ENCODE measurements around the gene FOXP1. TPM values are rescaled to one million over a fixed set of nuclear protein-coding genes. Genes with fewer than 3 reads are reported as not detected.

Gene FOXP1
- total and polyA plus RNA-seq, 9 of the 15 experiments (the other 6 are each of a cell fraction or from before 2014, with no cell fraction given) = 7.7 to 34.5 (median 13.7) TPM

- Histone ChIP-seq H3K79me2 (ENCODE audit: control insufficient read depth, insufficient read depth, low read length) (no peaks in the 10 kb centered on the region), H3K9me1 (ENCODE audit: control insufficient read depth, insufficient read depth, low read length) (no peaks in the 10 kb centered on the region), H4K20me1 (replicated peaks; ENCODE audit: control insufficient read depth, insufficient read depth, low read length) (no peaks in the 10 kb centered on the region), H3K9me3 (replicated peaks; ENCODE audit: control insufficient read depth, insufficient read depth, low read depth, low read length) (no peaks in the 10 kb centered on the region), H3K9ac (ENCODE audit: insufficient read depth in 1 of 2, low read depth in 2 of 2, low read length in 2 of 2) (no peak overlapping the region), H3K4me1 (replicated peaks in 1 of 2; ENCODE audit: control insufficient read depth in 2 of 2, insufficient read depth in 2 of 2, low read length in 2 of 2) (peaks cover 0 to 7% of the 10 kb centered on the region in 2 experiments; a peak in 2 of 5 replicates), H3K27me3 (ENCODE audit: control insufficient read depth in 2 of 2, insufficient read depth in 2 of 2, low read length in 2 of 2) (no peaks in the 10 kb centered on the region), H3K36me3 (ENCODE audit: control insufficient read depth, insufficient read depth, low read length) (peaks cover 44% of the 10 kb centered on the region; the same call in 2 of the 3 replicates), H3K27ac (ENCODE audit: extremely low read depth, low read depth, low read length) (no peak overlapping the region), H2AFZ (ENCODE audit: low read depth, low read length) (no peak overlapping the region), H3K4me2 (ENCODE audit: insufficient read depth, low read length) (no peak overlapping the region), H3K4me3 (no peak overlapping the region)
- ATAC-seq (no peak), FAIRE-seq (no peak), DNase-seq (ENCODE audit: extremely low read depth in 1 of 4, low spot score in 3 of 4) (no peak)
- no TSS peak for BruUV-seq (replicated peaks)
- ChIA-PET POLR2A (interaction anchor here (1.7 kb wide), 1 partner anchor 11 kb away, joined by 4 read pairs; no protein-coding TSS in a partner anchor), CTCF (ENCODE audit: low intra/inter-chr PET ratio) (no interaction called here)
- in situ Hi-C loops (cut with MboI) (no loop called here), intact Hi-C loops (cut with micrococcal nuclease) (no loop called here)
- TF ChIP-seq EGR1 (conservative IDR thresholded peaks at IDR 0.05) = no peak
- TF ChIP-seq NCOR1 (IDR thresholded peaks at IDR 0.05) = no peak
- 89% methylated on average over 8 of the region's 9 CpGs for WGBS (ENCODE audit: insufficient coverage, low coverage, missing lambda C conversion rate)
Measured at GRCh38 chr3:71033681-71034220, 549.8 kb downstream of the FOXP1 start.

- DNase-seq (ENCODE audit: extremely low read depth in 1 of 4, low spot score in 3 of 4) (no peak), FAIRE-seq (no peak), ATAC-seq (no peak)
- CTCF ChIA-PET (ENCODE audit: low intra/inter-chr PET ratio) = no interaction called here
- no peaks in the 10 kb centered on the region for H3K79me2 ChIP-seq (ENCODE audit: control insufficient read depth, insufficient read depth, low read length)
- intact Hi-C loops (cut with micrococcal nuclease) = no loop called here
- H3K27me3 ChIP-seq (ENCODE audit: control insufficient read depth in 2 of 2, insufficient read depth in 2 of 2, low read length in 2 of 2) = no peaks in the 10 kb centered on the region
- H2AFZ ChIP-seq (ENCODE audit: low read depth, low read length) = no peak overlapping the region
- POLR2A ChIA-PET = no interaction called here
- H3K36me3 ChIP-seq (ENCODE audit: control insufficient read depth, insufficient read depth, low read length) = peaks cover 31% of the 10 kb centered on the region; the same call in 2 of the 3 replicates
- H3K4me1 ChIP-seq (replicated peaks in 1 of 2; ENCODE audit: control insufficient read depth in 2 of 2, insufficient read depth in 2 of 2, low read length in 2 of 2) = peaks cover 0 to 7% of the 10 kb centered on the region in 2 experiments; a peak in 2 of 5 replicates
- H3K27ac ChIP-seq (ENCODE audit: extremely low read depth, low read depth, low read length) = no peak overlapping the region
- H3K9ac ChIP-seq (ENCODE audit: insufficient read depth in 1 of 2, low read depth in 2 of 2, low read length in 2 of 2) = no peak overlapping the region
- 77% methylated on average over 9 of the region's 13 CpGs for WGBS (ENCODE audit: insufficient coverage, low coverage, missing lambda C conversion rate)
- no TSS peak for BruUV-seq (replicated peaks)
- no peak overlapping the region for H3K4me2 ChIP-seq (ENCODE audit: insufficient read depth, low read length)
- no peaks in the 10 kb centered on the region for H4K20me1 ChIP-seq (replicated peaks; ENCODE audit: control insufficient read depth, insufficient read depth, low read length)
- in situ Hi-C loops (cut with MboI) = no loop called here
- no peaks in the 10 kb centered on the region for H3K9me3 ChIP-seq (replicated peaks; ENCODE audit: control insufficient read depth, insufficient read depth, low read depth, low read length)
- no peaks in the 10 kb centered on the region for H3K9me1 ChIP-seq (ENCODE audit: control insufficient read depth, insufficient read depth, low read length)
- H3K4me3 ChIP-seq = no peak overlapping the region
- TF ChIP-seq MYC (IDR thresholded peaks at IDR 0.05; ENCODE audit: low read depth, low read length) (no peak), MYC (CRISPR knock-in tag; IDR thresholded peaks at IDR 0.05; ENCODE audit: borderline replicate concordance, low read depth) (no peak), CUX1 (CRISPR knock-in tag; IDR thresholded peaks at IDR 0.05) (no peak), MCM3 (IDR thresholded peaks at IDR 0.05) (no peak), NR0B1 (IDR thresholded peaks at IDR 0.05; ENCODE audit: partially characterized antibody) (no peak), HMG20A (CRISPR knock-in tag; conservative IDR thresholded peaks at IDR 0.05) (no peak), ESRRB (CRISPR knock-in tag; IDR thresholded peaks at IDR 0.05; ENCODE audit: borderline replicate concordance) (no peak)
Measured at GRCh38 chr3:71031914-71032521, 551.5 kb downstream of the FOXP1 start.
